GM21390 (cell line): ENCODE measurements around the gene AGBL2.
A peak's percentile ranks its signal among the peaks of the same experiment; 100 is the strongest.
"Not testable (repeated sequence)": the region's sequence is repeated elsewhere in the genome, so short reads cannot be mapped to it uniquely, and the experiment has no call there.

ENCODE experiments used
- ATAC-seq: cut with Tn5 transposase; IDR thresholded peaks from one replicate; pipeline ENCODE4 v1.9.1; 2021; ENCODE audit not compliant: unreplicated experiment

Gene AGBL2, protein sequence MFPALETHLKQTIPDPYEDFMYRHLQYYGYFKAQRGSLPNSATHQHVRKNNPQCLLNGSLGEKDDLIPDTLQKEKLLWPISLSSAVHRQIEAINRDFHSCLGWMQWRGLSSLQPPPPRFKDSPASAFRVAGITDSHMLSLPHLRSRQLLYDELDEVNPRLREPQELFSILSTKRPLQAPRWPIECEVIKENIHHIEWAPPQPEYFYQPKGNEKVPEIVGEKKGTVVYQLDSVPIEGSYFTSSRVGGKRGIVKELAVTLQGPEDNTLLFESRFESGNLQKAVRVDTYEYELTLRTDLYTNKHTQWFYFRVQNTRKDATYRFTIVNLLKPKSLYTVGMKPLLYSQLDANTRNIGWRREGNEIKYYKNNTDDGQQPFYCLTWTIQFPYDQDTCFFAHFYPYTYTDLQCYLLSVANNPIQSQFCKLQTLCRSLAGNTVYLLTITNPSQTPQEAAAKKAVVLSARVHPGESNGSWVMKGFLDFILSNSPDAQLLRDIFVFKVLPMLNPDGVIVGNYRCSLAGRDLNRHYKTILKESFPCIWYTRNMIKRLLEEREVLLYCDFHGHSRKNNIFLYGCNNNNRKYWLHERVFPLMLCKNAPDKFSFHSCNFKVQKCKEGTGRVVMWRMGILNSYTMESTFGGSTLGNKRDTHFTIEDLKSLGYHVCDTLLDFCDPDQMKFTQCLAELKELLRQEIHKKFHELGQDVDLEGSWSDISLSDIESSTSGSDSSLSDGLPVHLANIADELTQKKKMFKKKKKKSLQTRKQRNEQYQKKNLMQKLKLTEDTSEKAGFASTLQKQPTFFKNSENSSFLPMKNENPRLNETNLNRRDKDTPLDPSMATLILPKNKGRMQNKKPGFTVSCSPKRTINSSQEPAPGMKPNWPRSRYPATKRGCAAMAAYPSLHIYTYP

GRCh38 chr11:47715082-47715669 lies at the start of gene AGBL2:
Gene AGBL2 (minus strand): TSS chr11:47715369. CDS start chr11:47714650, 719 bp downstream.
- peak; percentile 99 for ATAC-seq

- not testable (repeated sequence) for ATAC-seq
Measured at GRCh38 chr11:47759291-47759690, 44.1 kb upstream of the AGBL2 start.

DNA sequence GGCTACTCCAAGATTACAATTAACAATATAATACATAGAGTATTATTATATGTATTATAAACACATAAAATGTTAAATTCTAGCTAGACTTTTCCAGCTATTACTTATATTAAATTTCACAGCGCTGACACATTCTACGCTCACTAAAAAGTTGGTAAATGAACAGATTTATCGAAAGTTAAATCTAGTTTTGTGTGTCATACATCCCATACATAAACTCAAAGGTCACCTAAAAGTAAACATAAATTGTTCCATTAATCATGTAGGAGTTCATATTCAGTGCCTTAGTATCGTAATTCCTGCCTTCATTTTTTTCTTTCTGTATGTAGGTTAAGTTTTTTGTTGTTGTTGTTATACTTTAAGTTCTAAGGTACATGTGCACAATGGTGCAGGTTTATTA lies 41.0 kb upstream of the AGBL2 start:
- ATAC-seq, result no peak

- ATAC-seq, result no peak
Measured at GRCh38 chr11:47750725-47751124, 35.6 kb upstream of the AGBL2 start.

DNA sequence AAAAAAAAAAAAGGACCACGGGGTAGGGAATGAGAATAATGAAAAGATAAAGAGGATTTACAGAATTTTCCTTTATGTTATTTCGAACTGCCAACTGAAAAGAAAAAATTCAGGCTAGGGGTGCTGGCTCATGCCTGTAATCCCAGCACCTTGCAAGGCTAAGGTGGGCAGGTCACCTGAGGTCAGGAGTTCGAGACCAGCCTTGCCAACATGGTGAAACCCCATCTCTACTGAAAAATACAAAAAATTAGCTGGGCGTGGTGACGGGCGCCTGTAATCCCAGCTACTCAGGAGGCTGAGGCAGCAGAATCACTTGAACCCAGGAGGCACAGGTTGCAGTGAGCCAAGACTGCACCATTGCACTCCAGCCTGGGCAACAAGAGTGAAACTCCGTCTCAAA lies 27.3 kb upstream of the AGBL2 start:
- not testable (repeated sequence) for ATAC-seq

DNA sequence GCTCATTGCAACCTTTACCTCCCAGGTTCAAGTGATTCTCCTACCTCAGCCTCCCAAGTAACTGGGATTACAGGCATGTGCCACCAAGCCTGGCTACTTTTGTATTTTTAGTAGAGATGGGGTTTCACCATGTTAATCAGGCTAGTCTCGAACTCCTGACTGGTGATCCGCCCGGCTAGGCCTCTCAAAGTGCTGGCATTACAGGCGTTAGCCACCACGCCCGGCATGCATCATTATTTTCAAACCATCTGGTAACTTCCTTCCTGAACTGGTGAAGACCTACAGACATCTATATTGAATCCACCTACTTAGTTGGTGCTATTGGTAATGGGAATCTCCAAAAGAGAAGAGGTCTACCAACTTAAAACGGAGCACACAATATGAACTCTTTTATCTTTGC lies 22.6 kb upstream of the AGBL2 start:
- not testable (repeated sequence) for ATAC-seq

- ATAC-seq, result no peak
Measured at GRCh38 chr11:47732271-47732670, 17.1 kb upstream of the AGBL2 start.

- ATAC-seq, result no peak
Measured at GRCh38 chr11:47731475-47731874, 16.3 kb upstream of the AGBL2 start.

GRCh38 chr11:47726878-47727514 lies 11.8 kb upstream of the AGBL2 start:
- ATAC-seq, result no peak

GRCh38 chr11:47726118-47726442 lies 10.9 kb upstream of the AGBL2 start:
- no peak for ATAC-seq

- no peak for ATAC-seq
Measured at GRCh38 chr11:47725442-47726117, 10.4 kb upstream of the AGBL2 start.

DNA sequence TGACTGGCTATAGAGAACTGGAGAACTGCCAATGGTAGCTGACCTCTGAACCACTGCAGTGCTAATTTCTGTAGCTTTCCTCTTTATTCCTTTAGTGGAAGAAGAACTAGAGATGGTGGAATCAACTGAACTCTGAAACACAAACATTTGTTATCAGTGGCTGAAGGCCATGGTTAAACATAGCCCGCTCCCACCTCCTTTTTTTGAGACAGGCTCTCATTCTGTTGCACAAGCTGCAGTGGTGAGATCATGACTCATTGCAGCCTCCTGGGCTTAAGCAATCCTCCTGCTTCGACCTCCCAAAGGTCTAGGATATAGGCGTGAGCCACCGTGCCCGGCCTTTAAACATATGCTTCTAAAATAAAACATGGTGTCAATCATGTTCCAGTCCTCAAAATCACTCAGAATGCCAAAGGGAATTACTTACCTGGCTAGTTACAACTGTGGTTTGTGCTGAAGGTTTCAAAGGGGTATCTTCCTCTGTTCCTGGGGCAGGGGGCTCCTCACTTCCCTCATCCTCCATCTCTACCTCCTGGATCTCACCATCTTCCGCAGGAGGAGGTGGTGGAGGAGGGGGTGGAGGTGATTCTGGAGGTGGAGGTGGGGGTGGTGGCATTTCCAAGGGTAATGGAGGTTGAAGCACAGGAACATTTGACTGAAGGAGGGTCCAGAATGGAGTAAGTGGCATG lies 9.0 kb upstream of the AGBL2 start:
- ATAC-seq, result no peak

DNA sequence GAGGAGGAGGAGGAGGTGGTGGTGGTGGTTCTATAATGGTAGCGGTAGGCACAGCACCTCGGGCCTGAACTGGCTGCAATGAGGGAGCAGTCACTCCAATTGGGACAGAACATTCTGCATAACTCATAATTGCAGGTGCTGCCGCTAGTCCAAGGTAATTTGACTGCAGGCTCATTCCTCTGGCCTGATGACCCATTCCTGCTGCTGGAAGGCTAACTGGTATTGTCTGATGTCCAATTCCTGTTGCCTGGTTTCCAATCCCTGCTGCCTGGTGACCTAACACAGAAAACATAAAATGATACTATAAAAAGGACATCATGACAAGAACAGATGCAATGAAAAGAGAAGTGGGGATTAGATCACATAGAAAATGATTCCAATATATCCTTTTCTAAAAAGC lies 7.9 kb upstream of the AGBL2 start:
- no peak for ATAC-seq

DNA sequence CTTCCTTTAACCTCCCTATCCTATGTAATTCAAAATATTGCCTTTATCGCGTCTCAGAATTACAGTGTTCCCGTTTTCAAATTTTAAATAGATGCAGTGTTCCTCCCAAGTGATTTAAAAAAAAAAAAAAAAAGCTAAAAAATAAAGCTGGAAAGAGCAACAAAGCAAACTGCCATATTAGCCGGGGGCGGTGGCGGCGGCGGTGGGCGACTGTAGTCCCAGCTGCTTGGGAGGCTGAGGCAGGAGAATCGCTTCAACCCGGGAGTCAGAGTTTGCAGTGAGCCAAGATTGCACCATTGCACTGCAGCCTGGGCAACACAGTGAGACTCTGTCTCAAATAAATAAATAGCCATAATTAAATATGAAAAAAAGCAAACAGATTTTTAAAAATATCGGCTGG lies 5.5 kb upstream of the AGBL2 start:
- ATAC-seq, result no peak

GRCh38 chr11:47716692-47717091 lies 1.5 kb upstream of the AGBL2 start:
- ATAC-seq, result no peak

DNA sequence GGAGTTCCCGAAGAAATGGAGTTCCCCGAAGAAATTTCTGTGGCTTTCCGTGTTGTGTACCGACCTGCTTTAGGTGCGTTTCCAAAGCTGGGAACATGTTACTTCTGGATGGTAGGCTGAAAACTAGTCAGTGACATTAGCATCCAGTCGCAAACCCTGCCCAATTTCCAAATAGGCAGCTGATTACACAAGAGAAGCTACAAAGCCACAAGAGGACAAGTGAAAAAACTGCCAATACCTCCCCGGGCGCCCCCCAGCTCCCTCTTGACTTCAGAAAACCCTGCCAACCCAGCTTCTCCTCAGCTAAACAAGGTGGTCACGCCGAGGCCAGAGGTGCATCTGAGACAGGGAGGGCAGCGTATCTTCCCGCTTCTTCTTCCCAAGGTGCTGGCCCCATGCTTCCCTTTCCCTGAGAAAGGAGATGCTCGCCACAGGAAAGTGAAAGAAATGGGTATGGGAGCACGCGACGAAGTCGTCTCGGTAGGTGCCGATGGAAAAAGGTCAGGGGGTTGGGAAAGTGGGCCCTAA lies 551 bp downstream of the AGBL2 start:
- ATAC-seq, result no peak

DNA sequence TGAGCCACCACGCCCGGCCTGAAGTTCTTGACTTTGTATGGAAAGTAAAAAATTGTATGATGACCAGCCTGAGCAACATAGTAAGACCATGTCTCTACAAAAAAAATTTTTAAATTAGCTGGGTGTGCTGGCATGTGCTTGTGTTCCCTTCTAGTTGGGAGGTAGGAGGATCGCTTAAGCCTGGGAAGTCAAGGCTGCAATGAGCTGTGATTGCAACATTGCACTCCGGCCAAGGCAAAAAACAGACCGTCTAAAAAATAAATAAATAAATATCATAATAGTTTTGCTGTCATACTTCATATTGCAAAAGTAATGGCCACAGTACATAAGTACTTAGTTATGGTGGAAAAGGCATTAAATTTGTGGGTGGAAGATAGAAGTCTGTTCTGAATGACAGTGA lies 3.4 kb downstream of the AGBL2 start:
- no peak for ATAC-seq

- ATAC-seq, result no peak
Measured at GRCh38 chr11:47711225-47711624, 3.9 kb downstream of the AGBL2 start.

DNA sequence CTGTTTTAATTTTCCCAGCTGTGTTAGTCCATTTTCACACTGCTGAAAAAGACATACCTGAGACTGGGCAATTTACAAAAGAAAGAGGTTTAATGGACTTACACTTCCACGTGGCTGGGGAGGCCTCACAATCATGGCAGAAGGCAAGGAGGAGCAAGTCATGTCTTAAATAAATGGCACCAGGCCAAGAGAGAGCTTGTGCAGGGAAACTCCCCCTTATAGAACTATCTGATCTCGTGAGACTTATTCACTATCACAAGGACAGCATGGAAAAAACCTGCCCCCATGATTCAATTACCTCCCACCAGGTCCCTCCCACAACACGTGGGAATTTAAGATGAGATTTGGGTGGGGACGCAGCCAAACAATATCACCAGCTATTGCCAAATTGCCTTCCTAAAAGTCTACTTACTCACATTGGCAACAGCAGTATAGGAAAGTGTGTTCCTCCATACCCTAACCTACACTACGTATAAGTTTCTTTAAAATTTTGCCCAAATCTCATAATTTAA lies 7.8 kb downstream of the AGBL2 start:
- ATAC-seq, result not testable (repeated sequence)

- ATAC-seq, result no peak
Measured at GRCh38 chr11:47705721-47706120, 9.4 kb downstream of the AGBL2 start.
